Stimulated activated CD8-positive, alpha-beta memory T cell treated with anti-CD3 and anti-CD28 coated beads, Interleukin-4, amount 100 ng/mL, for 24 hours (primary cell): ENCODE data around the gene SGO2.

Experiments used
- DNase-seq: peaks from one replicate; pipeline ENCODE4 v3.0.0-alpha.2; 2020; ENCODE audit warnings: low read depth

Gene SGO2, protein sequence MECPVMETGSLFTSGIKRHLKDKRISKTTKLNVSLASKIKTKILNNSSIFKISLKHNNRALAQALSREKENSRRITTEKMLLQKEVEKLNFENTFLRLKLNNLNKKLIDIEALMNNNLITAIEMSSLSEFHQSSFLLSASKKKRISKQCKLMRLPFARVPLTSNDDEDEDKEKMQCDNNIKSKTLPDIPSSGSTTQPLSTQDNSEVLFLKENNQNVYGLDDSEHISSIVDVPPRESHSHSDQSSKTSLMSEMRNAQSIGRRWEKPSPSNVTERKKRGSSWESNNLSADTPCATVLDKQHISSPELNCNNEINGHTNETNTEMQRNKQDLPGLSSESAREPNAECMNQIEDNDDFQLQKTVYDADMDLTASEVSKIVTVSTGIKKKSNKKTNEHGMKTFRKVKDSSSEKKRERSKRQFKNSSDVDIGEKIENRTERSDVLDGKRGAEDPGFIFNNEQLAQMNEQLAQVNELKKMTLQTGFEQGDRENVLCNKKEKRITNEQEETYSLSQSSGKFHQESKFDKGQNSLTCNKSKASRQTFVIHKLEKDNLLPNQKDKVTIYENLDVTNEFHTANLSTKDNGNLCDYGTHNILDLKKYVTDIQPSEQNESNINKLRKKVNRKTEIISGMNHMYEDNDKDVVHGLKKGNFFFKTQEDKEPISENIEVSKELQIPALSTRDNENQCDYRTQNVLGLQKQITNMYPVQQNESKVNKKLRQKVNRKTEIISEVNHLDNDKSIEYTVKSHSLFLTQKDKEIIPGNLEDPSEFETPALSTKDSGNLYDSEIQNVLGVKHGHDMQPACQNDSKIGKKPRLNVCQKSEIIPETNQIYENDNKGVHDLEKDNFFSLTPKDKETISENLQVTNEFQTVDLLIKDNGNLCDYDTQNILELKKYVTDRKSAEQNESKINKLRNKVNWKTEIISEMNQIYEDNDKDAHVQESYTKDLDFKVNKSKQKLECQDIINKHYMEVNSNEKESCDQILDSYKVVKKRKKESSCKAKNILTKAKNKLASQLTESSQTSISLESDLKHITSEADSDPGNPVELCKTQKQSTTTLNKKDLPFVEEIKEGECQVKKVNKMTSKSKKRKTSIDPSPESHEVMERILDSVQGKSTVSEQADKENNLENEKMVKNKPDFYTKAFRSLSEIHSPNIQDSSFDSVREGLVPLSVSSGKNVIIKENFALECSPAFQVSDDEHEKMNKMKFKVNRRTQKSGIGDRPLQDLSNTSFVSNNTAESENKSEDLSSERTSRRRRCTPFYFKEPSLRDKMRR

DNA sequence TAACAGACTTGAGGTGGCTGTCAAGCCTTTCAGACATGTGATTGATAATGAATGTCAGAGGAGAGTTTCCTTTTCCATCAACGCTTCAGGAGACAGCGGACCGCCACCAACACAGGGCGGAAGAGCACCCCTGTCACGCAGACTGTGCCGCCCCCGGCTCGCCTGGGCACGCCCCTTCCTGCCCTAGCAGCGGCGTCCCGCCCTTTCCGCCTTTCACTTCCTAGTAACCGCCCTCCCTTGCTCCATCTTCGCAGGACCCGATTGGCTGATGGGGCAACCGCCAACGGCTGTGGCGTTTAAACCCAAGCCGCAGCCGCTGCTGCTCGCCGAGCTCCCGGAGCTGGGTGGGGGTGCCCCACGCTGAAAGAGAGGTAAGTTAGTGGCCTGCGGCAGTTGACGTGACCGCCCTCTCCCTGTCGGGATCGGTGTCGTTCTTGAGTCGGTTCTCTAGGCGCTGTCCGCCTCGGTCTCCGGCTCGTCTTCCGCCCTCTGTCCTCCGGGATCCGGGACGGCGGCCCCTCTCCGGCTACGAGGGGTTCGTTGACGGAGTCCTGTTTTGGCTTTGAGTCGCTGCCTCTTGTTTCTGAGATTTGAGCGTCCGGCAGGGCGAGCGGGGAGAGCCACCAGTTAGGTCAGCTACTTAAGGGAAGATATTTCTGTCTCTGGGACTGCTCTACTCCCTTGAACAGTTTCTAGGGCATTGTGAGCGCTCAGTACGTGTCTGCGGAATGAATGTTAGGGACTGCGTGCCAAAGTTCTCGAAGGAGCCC, at the start of gene SGO2:
Gene SGO2, plus strand, starts transcription at position 326 of the 770 bp plus-strand sequence. CDS start 6,769 bp downstream, outside the sequence.
- peak; percentile 96 for DNase-seq

DNA sequence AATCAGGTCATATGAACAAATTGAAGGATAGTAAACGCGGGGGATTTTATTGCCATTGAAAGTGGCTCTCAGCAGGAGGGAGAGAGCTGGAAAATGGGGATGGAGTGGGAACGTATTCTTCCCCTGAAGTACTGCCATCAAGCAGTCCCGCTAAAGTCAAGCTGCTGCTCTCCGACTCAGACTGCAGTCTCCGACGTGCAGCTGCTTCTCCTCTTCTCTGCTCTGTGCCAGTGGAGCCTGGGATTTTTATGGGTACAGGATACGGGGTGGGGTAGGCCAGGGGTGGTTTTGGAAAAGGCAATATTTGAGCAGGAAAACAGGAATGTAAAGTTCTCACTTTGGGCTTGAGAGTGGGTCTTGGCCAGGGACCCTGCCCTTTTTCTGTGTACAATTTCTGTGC, 49.2 kb upstream of the SGO2 start:
- DNase-seq = no peak

DNA sequence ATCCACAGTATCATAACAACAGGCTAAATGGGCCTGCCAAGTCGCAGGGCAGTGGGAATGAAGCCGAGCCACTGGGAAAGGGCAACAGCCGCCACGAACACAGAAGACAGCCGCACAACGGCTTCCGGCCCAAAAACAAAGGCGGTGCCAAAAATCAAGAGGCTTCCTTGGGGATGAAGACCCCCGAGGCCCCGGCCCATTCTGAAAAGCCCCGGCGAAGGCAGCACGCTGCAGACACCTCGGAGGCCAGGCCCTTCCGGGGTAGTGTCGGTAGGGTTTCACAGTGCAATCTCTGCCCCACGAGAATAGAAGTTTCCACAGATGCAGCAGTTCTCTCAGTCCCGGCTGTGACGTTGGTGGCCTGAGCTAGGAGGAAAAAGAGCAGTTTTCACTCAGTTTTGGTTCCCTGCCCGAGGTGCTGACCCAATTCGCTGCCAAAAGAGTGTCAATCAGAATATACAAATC, 48.3 kb upstream of the SGO2 start:
- no peak for DNase-seq

DNA sequence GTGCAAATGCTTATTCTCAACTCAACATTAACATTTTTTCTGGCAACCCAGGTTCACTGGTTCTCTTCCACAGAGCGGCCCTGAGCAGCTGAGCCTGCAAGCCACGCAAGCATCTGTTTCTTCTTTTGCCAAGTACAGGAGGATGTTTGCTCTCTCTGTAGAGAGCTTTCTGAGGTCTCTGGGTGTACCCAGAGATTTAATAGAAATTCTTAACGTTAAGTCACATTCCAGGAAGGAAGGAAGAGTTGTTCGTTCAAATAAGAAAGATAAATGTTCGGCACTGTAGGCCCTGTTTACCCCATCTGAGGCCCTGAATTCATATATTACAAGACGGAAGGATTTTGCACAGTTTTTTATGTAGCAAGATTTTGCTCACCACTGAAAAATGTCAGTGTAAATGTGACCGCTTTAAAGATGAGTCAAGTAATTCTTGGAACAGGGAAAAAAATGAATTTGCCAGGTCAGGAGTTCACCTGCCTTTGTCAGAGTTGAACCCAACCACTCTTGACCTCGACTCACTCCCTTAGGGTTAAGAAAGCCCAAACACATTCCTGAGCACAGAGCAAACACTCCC, 46.2 kb upstream of the SGO2 start:
- no peak for DNase-seq

DNA sequence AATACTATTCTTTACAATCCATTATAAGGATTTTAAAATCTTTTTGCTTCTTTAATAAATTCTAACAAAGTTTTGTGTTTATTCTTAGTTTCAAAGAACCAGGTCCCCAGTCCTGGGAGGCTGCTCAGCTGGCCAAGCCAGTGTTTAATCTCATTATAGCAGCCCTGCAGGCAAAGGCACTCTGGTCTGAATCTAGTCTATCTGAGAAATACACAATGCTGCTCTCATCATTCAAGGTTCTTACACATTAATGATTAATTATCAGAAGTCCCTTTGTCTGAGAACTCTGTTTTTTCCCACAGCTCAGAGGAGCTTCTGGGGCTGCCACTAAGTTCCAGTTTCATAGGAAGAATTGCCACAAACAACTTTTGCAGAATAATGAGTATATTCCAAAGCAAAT, 43.8 kb upstream of the SGO2 start:
- no peak for DNase-seq

DNA sequence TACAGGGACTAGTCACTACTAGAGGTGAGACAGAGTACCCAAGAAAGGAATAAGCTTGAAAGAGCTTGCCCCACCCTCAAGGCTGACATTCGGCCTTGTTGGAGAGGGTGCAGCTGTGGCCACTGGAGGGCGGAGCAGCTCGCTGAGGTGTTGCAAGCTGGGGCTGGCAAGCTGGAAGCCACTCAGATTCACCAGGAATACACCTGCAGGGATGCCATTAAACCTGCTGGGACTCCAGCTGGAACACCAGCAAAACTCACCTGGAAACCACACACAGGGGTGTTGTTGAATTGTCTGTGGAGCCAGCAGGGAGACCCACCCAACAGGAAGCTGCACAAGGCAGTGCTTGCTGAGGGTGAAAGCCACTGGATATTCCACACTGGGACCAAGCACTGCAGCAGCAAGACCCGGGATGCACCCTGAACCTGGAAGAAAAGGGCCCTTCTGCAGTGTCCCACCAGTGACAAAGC, 42.2 kb upstream of the SGO2 start:
- DNase-seq = no peak

DNA sequence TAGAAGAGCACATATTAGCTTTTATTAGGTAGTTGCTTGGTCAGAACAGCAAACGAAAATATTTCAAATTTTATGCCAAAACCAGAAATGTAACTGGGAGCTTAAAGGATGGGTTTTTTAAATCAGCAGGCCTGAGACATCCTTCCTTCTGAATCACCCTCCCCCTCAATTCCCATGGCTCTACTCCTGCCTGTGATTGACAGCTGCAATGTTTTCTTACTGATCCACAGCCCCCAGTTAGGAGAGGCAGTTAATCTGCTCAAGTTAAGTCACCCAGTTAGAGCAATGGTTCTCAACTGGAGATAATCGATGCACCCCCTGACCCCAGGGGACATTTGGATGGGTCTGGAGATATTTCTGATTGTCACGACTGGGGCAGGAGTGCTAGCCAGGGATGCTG, 41.1 kb upstream of the SGO2 start:
- DNase-seq = no peak

DNA sequence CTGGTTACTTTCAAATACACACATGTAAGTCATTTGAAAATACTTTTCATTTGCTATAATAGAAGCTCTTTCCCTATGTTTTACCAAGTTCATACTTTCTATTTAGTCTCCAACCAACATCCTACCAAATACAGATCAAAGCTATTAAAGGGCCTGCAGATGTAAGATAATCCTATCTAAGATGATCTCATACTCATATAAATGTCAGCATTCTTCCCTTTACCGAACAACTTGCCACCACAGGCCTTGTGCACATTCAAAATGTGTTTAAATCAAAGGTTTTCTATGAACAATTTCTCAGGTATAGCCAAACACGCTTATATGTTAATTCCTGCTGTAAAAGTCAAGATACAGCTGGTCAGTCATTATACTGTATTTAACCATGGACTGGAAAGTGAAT, 39.5 kb upstream of the SGO2 start:
- no peak for DNase-seq

DNA sequence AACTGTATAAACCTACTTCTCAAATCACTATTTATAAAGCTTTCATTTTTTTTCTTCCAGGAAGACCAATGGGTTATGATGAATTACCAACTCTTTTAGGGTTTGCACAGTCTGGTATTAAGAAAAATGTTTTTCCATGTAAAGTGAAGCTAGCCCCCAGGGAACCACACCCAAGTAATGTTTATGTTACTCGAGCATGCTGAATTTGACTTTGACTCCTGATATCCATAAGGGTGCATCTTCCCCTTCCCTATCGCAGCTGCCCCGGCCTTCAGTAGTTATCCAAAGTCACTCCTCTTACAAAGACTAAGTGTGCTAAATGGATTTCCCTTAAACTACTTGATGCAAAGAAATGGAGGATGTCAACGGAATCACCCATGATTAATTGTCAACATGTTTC, 37.8 kb upstream of the SGO2 start:
- no peak for DNase-seq

DNA sequence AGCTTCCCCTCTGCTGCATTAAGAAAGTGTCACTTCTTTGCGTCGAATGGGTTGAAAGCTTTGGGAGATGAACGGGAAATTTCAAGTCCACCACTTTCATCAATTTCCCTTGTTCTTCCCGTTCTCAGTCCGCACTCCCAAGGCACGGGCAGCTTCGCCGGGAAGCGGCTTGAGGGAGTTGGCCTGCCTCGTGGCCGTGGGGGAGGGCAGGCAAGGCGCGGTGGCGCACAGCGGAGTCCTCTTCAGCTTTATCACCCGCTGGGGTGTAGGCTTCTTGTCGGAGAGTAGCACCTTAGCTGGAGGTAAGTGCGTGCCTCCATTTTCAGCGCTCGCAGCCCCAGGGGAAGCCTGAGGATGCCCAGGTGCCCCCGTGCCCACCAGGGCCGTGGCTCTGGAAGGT, 36.0 kb upstream of the SGO2 start:
- no peak for DNase-seq

DNA sequence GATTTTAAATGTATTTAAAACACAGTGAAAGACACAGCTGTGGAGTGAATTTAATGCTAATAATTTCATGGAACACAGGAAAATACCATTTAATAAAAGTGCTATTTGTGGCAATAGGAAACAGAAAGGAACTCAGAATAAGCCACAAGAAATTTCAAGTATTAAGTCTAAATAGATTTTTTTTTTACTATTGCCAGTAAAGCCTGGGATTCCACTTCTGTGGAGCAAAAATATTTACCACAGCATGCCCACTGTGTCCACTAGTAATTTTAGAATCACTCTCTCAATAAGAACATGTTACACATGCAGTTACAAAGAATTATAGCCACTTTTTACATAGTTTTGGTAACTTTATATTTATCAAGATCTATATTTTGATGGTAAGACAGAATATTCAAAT, 33.4 kb upstream of the SGO2 start:
- DNase-seq = no peak

DNA sequence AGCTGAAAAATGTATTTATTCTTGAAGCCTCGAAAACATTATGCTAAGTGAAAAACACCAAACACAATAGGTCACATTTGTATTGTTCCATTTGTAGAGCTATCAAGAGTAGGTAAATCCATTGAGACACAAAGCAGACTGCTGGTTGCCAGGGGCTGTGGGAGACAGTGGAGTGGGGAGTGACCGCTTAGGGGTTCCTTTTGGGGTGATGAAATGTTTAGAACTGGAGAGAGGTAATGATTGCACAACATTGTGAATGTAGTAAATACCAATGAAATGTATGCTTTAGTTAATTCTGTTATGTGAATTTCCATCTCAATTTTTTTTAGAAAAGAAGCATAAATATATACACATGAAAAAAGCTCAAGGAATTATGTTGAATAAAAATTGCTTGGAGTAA, 32.0 kb upstream of the SGO2 start:
- DNase-seq = no peak

DNA sequence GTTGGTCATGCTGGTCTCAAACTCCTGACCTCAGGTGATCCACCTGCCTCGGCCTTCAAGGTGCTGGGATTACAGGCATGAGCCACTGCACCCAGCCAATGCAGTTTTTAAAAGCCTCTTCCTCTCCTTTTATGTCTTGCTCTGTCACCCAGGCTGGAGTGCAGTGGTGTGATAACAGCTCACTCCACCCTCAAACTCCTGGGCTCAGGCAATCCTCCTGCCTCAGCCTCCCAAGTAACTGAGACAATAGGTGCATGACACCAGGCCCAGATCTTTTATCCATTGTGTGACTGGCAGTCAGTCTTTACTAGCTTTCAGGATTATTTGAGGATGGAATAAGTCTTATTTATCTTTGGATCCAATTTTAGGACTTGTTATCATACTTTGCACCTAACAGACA, 29.3 kb upstream of the SGO2 start:
- no peak for DNase-seq

DNA sequence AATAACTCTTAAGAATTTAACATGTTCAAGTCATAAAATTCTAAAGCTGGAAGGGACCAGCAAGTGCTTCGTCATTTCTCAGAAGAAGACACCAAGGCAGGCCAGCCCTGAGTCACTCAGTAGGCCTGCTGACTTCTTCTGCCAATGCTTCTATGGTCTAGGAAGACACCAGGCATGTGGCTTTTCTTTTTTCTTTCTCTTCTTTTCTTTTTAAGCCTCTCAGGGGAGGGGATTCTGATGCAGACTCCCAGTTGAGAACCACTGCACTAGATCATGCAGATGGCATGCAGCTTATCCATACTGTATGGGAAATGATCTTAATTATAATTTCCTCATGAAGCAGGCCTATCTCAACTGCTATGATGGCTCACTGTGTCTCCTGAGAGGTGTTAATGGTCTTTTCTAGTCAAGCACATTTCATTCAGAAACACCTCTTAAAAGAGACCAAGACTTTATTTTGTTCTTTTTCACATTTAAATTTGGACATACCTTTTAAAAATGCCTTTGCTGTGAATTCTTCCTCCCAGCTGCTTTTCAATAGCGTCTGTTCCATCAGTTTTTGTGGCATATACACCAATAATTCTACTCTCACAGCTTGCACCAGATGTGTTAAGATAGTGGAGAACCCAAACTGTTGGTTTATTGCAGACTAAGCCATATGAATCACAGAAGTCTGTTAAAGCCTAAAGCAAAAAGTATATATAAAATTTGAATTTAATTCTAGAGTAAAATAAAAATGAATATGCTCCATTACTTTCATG, 27.4 kb upstream of the SGO2 start:
- DNase-seq = no peak

DNA sequence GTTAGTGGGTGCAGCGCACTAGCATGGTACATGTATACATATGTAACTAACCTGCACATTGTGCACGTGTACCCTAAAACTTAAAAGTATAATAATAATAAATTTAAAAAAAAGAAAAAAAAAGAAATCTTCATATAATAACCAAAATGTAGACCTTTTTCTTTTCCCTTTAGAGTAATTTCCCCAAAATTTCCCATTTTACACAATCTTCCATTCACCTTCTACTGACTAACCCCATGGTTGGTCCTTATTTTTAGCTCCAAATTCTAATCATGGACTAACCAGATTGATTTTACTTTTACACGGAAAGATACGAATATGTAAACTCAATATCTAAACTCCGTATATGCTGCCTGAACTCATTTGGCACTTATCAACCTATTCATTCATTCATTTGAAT, 23.8 kb upstream of the SGO2 start:
- DNase-seq = no peak

DNA sequence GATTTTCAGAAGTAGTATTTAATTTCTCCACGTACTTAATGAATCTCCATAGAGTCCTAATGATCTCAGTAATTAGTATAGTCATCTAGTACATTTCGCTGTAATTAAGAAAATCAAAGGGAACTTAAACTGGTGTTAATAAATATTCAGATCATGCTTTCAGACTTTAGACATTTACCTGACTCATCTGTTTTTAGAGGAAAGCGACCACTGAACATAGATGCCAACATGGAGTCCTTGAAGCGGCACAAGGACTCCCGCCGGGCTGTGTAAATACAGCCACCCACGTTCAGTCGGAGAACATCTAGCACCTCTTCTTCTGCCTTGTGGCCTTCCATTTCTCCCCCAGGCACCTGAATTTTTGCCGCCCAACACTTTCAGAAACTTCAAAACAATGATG, 19.3 kb upstream of the SGO2 start:
- no peak for DNase-seq

DNA sequence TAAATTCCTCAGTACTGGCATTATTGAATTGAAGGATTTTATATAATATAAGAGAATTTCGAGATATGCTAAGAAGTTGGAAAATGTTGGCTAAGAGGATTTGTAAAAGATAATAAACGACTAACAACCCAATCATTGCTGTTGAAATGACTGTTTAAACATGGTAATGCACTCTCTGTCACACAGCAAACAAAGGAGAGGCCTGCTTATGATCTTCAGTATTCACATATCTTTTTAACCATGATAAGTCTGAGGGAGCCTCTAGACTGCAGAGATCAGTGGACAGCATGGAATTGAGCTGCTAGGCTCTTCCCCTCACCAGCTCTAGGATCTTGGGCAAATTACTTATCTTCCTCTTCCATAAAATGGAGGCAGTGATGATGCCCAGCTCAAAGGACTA, 18.8 kb upstream of the SGO2 start:
- DNase-seq = no peak

DNA sequence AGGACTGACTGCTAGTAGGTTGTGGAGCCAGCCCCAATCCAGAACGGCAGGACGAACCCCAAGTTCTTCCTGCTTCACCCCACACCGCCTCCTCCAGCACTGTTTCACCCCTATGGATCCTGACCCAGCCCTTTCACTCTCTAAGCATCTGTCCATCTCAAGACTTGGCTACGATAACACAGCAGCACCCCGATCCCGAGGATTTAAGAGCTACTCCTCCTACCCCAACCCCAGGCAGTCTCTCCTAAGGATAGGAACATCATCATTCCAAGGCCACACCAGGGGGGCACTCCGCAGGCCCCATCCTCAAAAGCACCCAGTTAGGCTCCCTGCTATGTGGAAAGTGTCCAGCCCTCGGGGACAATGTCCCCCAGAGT, 16.8 kb upstream of the SGO2 start:
- DNase-seq = no peak

DNA sequence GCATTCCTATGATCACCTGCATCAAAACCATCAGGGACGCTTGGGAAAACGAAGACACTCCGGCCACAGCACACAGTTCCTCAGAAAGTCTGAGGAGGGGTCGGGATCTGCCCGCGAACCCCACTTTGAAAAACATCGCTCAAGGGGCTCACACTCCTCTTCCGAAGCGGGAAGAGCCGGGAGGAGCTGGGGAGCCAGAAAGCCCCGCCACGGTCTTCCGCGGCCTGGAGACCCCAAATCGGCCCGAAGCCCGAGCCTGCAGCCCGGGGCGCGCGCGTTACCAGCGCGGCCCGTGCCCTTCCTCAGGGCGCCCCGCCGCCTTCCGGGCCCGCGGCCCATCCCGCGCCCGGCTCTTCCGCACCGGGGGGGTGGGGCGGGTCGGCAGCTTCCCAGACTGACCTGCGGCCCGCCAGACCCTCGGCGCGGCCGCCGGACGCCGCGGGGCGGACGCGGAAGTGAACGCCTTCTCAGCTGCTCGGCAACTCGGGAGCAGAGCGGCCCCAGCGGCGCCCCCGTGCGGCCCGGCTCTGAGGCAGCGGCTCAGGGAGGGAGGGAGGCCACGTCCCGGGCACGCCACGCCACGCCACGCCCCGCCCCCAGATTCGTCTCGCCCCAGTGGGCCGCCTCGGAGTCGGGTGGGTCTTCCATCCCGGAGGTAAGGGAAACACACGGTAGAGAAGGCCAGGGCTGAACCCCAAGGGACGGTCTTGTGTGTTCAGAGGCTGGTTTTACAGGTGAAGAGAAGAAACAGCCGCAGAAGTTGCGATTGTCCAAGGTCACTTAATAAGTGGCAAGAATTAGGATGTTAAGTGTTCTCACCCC, 16.2 kb upstream of the SGO2 start, which contains the start of gene KCTD18:
Gene KCTD18, minus strand, starts transcription at position 457 of the 822 bp plus-strand sequence. CDS start 3,052 bp downstream, outside the sequence.
- peak; percentile 88 for DNase-seq
